DOHH2 (cell line): Measurements from ENCODE around the gene ADAM19.

Source experiments
- CTCF ChIP-seq: fragments of 200-600 bp; sonication (generic); IDR thresholded peaks from one replicate; pipeline ENCODE4 v1.5.1; 2014; ENCODE audit warnings: antibody characterized with exemption, mild to moderate bottlenecking, low read depth, low read length; ENCODE audit not compliant: poor library complexity, severe bottlenecking
- EZH2phosphoT487 ChIP-seq: fragments of 200-600 bp; sonication (generic); IDR thresholded peaks from 2 replicates; pipeline ENCODE4 v1.6.1; 2017; ENCODE audit warnings: borderline replicate concordance, mild to moderate bottlenecking, antibody characterized with exemption, low read length, moderate library complexity, mixed read lengths

- TF ChIP-seq CTCF (no peak), EZH2phosphoT487 (no peak)
Measured at GRCh38 chr5:157542282-157543000, 33.1 kb downstream of the ADAM19 start.
